GM19455 (cell line): ENCODE data around the gene CDC14B.

ENCODE experiments used
- ATAC-seq: cut with Tn5 transposase; IDR thresholded peaks from one replicate; pipeline ENCODE4 v1.9.1; 2021; ENCODE audit not compliant: unreplicated experiment

The CDC14B gene

DNA sequence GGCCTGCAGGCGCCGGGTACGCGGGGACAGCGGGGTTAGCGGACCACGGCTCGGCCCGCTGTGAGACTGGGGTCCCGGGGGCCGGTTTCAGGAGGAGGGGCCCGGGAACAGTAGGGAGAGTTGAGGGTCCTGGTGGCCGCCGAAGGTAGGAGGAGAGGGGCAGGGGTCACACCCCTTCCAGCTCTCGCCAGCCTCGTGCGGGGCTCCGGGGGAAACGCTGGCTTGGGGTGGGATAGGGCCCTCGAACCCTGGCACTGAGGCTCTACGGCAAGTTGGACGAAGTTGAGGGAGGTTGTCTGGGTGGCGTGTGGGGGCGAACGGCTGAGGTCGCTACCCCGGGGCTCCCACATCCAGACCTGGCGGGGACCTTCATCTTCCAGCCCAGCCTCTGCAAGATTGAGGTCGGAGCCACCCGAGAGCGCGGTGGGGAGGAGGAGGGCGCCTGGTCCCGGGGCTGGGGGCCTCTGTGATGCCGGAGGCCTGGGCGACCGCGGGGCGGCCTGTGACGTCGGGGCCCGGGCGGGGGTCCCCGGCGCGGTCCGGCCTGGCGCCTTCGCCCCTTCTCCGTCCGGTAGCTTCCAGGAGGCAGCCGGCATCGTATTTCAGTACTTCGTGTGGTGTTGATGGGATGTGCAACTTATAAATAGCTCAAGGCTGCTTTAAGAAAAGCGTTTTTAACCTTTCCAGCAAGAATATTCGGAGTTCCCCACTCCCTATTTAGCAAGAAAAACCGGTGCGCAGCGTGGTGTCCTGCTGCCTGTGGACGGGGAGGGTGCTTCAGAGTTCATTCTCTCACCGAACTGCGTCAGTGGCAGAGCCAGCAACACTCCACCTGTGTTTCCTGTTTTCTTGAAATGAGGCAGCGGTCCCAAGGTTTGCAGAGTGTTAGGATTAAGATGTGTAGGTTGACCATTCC, 168.8 kb downstream of the CDC14B start:
- peak; percentile 1 for ATAC-seq
